Adrenal gland (tissue), 5 donors: ENCODE measurements around the gene NAT9.

Experiments used
- CTCF ChIP-seq, 6 experiments: fragments of 450-650 bp in 4 of 6; fragments of 200-600 bp in 2 of 6; sonication (generic) in 1 of 6; IDR thresholded peaks; 1 replicate in 5 of 6; 2 replicates in 1 of 6; pipeline versions ENCODE4 v1.5.1 to v1.8.0; 2016 to 2021; ENCODE audit warnings: antibody characterized with exemption in 6 of 6, mild to moderate bottlenecking in 2 of 6, moderate library complexity in 1 of 6
- POLR2A ChIP-seq, 2 donors: fragments of 450-650 bp; IDR thresholded peaks; one replicate each; pipeline ENCODE4 v1.6.1; 2017; ENCODE audit warnings: antibody characterized with exemption in 2 of 2, mild to moderate bottlenecking in 2 of 2, moderate library complexity in 1 of 2
- donor health status: DM: no; HTN: no; CAD: no.

DNA sequence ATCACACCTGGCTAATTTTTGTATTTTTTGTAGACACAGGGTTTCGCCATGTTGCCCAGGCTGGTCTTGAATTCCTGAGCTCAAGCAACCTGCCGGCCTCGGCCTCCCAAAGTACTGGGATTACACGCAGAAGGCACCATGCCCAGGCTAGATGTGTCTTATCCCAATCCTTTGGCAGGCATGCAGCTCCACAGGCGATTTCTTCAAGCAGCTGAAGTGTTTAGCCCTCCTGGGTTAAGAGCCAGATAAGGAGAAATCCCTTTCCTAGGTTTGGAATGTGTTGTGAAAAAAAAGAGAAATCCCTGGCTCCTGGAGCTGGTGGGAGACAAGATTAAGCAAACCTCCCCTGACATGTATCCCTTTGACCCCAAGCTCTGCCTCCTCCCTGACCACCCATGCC lies 29.8 kb downstream of the NAT9 start:
- no peak for TF ChIP-seq CTCF (IDR thresholded peaks at IDR 0.05)
- no peak for TF ChIP-seq POLR2A (IDR thresholded peaks at IDR 0.05)
